Calu3 (cell line): Measurements from ENCODE around the gene TDP1. TPM values are rescaled to one million over a fixed set of nuclear protein-coding genes. Genes with fewer than 3 reads are reported as not detected.
A peak's percentile ranks its signal among the peaks of the same experiment; 100 is the strongest.
"Not testable (repeated sequence)": the region's sequence is repeated elsewhere in the genome, so short reads cannot be mapped to it uniquely, and the experiment has no call there.

Experiments used
- BruUV-seq: library from RNA; stranded (reverse); fragments of 400-500 nt; replicated peaks from 2 replicates; lab custom pipeline; 2021; lab: Mats Ljungman, UMichigan
- CTCF ChIA-PET: fragments of 300-600 bp; sonication (Branson Sonifier 250); formaldehyde crosslinking; loops from one replicate; lab custom pipeline; 2022; ENCODE audit warnings: antibody characterized with exemption; lab: Charles Lee
- DNase-seq: peaks from one replicate; pipeline ENCODE4 v3.0.0; 2022
- H3K27ac Mint-ChIP-seq: one replicate; pipeline ENCODE4 v1.8.0; 2022; ENCODE audit warnings: mixed read lengths; ENCODE audit not compliant: unreplicated experiment
- H3K27me3 Mint-ChIP-seq: one replicate; pipeline ENCODE4 v1.8.0; 2022; ENCODE audit warnings: mixed read lengths; ENCODE audit not compliant: unreplicated experiment
- H3K36me3 Mint-ChIP-seq: one replicate; pipeline ENCODE4 v1.8.0; 2022; ENCODE audit warnings: mild to moderate bottlenecking, moderate library complexity, mixed read lengths; ENCODE audit not compliant: insufficient read depth, unreplicated experiment
- H3K4me1 Mint-ChIP-seq: one replicate; pipeline ENCODE4 v1.8.0; 2022; ENCODE audit warnings: mild to moderate bottlenecking, low read depth, mixed read lengths; ENCODE audit not compliant: unreplicated experiment
- H3K4me3 Mint-ChIP-seq: one replicate; pipeline ENCODE4 v1.8.0; 2022; ENCODE audit warnings: mild to moderate bottlenecking, low read depth, moderate library complexity, mixed read lengths; ENCODE audit not compliant: unreplicated experiment
- H3K9me3 Mint-ChIP-seq: one replicate; pipeline ENCODE4 v1.8.0; 2022; ENCODE audit warnings: low read depth, mixed read lengths; ENCODE audit not compliant: unreplicated experiment
- intact Hi-C: fragments of 100-400 bp; cut with micrococcal nuclease; formaldehyde crosslinking; loops from one replicate; pipeline ENCODE4 v1.10.0; 2022; ENCODE audit not compliant: unreplicated experiment
- total RNA-seq: library from RNA; stranded (reverse); gene quantifications from 2 replicates; pipeline ENCODE4 v1.2.3, GENCODE V29; 2022
- TF ChIP-seq, protein P1 (sequence below): fragments of 200-600 bp; IDR thresholded peaks from one replicate; pipeline ENCODE4 v1.8.0; 2022; ENCODE audit warnings: antibody characterized with exemption; ENCODE audit not compliant: unreplicated experiment

Gene TDP1
- total RNA-seq, 1 experiment from 2014 or later = 24.4 TPM

DNA sequence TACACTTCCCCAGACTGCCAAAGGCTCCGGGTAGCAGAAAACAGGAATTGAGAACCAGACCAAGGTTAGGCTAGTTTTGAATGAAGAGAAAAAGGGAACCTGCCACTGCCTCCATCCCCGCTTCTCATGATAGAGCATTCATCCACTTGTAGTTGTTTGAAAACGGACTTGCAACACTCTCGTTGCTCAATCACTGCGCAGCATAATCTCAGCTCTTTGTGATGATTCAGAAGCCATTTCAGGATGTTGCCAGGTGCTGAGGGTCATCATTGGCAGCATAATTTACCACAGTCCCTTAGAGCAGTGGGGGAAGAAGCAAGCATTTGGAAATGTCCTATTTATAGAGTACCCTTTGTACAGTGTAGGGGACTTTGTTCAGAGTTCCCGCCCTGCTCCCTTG, 131.7 kb downstream of the TDP1 start:
- no peaks in the 10 kb centered on the region for H3K4me1 Mint-ChIP-seq
- peaks cover 4% of the 10 kb centered on the region for H3K27me3 Mint-ChIP-seq
- no TSS peak for BruUV-seq
- H3K36me3 Mint-ChIP-seq = no peaks in the 10 kb centered on the region
- intact Hi-C loops = no loop called here
- TF ChIP-seq, protein P1, sequence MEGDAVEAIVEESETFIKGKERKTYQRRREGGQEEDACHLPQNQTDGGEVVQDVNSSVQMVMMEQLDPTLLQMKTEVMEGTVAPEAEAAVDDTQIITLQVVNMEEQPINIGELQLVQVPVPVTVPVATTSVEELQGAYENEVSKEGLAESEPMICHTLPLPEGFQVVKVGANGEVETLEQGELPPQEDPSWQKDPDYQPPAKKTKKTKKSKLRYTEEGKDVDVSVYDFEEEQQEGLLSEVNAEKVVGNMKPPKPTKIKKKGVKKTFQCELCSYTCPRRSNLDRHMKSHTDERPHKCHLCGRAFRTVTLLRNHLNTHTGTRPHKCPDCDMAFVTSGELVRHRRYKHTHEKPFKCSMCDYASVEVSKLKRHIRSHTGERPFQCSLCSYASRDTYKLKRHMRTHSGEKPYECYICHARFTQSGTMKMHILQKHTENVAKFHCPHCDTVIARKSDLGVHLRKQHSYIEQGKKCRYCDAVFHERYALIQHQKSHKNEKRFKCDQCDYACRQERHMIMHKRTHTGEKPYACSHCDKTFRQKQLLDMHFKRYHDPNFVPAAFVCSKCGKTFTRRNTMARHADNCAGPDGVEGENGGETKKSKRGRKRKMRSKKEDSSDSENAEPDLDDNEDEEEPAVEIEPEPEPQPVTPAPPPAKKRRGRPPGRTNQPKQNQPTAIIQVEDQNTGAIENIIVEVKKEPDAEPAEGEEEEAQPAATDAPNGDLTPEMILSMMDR = no peak
- no peak overlapping the region for H3K4me3 Mint-ChIP-seq
- no peak for DNase-seq
- CTCF ChIA-PET = no interaction called here
- no peaks in the 10 kb centered on the region for H3K9me3 Mint-ChIP-seq
- H3K27ac Mint-ChIP-seq = no peak overlapping the region

DNA sequence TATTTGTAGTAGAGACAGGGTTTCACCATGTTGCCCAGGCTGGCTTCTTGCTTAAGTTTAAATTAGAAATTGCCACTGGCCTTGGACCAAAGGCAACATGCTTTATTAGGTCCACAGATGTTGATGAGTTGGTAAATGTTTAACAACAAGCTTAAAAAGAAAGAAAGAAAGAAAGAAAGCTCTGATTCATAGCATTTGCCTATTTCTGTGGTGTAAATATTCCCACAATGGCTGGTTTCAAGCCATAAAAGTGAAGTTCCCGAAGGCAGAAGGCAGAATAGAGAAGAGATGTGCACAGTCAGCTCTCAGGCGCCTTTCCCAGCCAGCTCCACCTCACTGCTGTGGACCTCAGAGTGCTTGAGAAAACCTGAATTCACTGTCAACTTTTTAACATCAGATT, 132.4 kb downstream of the TDP1 start:
- Mint-ChIP-seq H3K4me1 (no peaks in the 10 kb centered on the region), H3K27me3 (no peaks in the 10 kb centered on the region), H3K9me3 (no peaks in the 10 kb centered on the region), H3K27ac (no peak overlapping the region), H3K4me3 (no peak overlapping the region), H3K36me3 (no peaks in the 10 kb centered on the region)
- no peak for DNase-seq
- TF ChIP-seq, protein P1 = no peak
- intact Hi-C loops = no loop called here
- no TSS peak for BruUV-seq
- CTCF ChIA-PET = no interaction called here

- intact Hi-C loops, BruUV-seq, H3K27me3 Mint-ChIP-seq, H3K9me3 Mint-ChIP-seq, H3K4me1 Mint-ChIP-seq, H3K27ac Mint-ChIP-seq, H3K36me3 Mint-ChIP-seq, DNase-seq, CTCF ChIA-PET, H3K4me3 Mint-ChIP-seq: not testable (repeated sequence)
These were observed 133.8 kb downstream of the TDP1 start for GRCh38 chr14:90089486-90089885.

GRCh38 chr14:90091393-90091792, 135.7 kb downstream of the TDP1 start:
- H3K9me3 Mint-ChIP-seq = no peaks in the 10 kb centered on the region
- CTCF ChIA-PET = no interaction called here
- no peak for DNase-seq
- no peak overlapping the region for H3K4me3 Mint-ChIP-seq
- H3K27ac Mint-ChIP-seq = no peak overlapping the region
- H3K36me3 Mint-ChIP-seq = no peaks in the 10 kb centered on the region
- BruUV-seq = no TSS peak
- H3K4me1 Mint-ChIP-seq = peaks cover 9% of the 10 kb centered on the region
- intact Hi-C loops = no loop called here
- TF ChIP-seq, protein P1 = no peak
- no peaks in the 10 kb centered on the region for H3K27me3 Mint-ChIP-seq

DNA sequence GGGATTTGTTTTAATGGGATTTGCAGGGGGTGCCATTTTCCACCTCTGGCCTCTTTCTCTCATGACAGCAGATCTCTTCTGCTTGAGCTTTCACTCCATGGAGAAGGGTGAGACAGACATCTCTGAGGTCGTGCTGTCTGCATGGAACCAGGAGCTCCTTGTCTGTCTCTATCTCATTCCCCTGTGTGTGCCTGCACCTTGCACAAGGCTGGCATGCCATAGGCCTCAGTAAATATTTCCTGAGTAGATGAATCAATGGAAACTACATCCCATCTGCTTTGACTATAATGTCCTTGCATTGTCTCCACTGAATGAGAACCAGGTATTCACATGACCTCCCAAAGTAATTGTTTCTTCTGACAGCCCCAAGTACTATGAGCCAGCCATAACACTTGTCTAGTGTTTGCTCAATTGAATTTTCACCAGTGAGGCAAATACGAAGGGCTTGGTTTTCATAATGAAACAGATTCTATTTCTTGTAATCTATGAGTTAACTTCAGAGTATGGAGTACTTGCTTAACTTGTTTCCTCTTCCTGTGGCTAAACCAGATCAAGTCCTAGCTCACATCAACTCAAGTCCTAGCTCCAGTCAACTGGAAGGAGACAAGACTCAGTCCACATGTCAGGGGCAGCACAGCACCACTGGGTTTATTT, 138.3 kb downstream of the TDP1 start:
- TF ChIP-seq, protein P1 = no peak
- Mint-ChIP-seq H3K36me3 (no peaks in the 10 kb centered on the region), H3K4me1 (peaks cover 9% of the 10 kb centered on the region), H3K27ac (no peak overlapping the region), H3K27me3 (no peaks in the 10 kb centered on the region), H3K9me3 (no peaks in the 10 kb centered on the region), H3K4me3 (no peak overlapping the region)
- peak; percentile 17 for DNase-seq
- intact Hi-C loops = no loop called here
- CTCF ChIA-PET = interaction anchor here (0.7 kb wide), 2 partner anchors 10 to 138 kb away, joined by 3 to 4 read pairs; no protein-coding TSS in a partner anchor
- no TSS peak for BruUV-seq
